GM12873 (cell line): ENCODE data around the gene PCSK5.

ENCODE experiments used
- CTCF ChIP-seq: IDR thresholded peaks from 2 replicates; pipeline ENCODE4 v1.5.1; 2012; ENCODE audit warnings: low read depth, mild to moderate bottlenecking, moderate library complexity, low read length, control low read depth; ENCODE audit not compliant: insufficient read depth; ENCODE audit errors: missing control alignments

Gene PCSK5

GRCh38 chr9:76162751-76163500 lies 272.5 kb downstream of the PCSK5 start:
- TF ChIP-seq CTCF: no peak

GRCh38 chr9:76166526-76166925 lies 276.1 kb downstream of the PCSK5 start:
- TF ChIP-seq CTCF: no peak

- no peak for TF ChIP-seq CTCF
Observed at GRCh38 chr9:76176171-76176570, 285.7 kb downstream of the PCSK5 start.

- no peak for TF ChIP-seq CTCF
Observed at GRCh38 chr9:76177931-76178330, 287.5 kb downstream of the PCSK5 start.

GRCh38 chr9:76180541-76180940 lies 290.1 kb downstream of the PCSK5 start:
- TF ChIP-seq CTCF: no peak

GRCh38 chr9:76181020-76181641 lies 290.7 kb downstream of the PCSK5 start:
- no peak for TF ChIP-seq CTCF

GRCh38 chr9:76181781-76182180 lies 291.3 kb downstream of the PCSK5 start:
- no peak for TF ChIP-seq CTCF
